SKM-1 (cell line): ENCODE data around the gene CGB1.
"Not testable (repeated sequence)": the region's sequence is repeated elsewhere in the genome, so short reads cannot be mapped to it uniquely, and the experiment has no call there.

Experiments
- DNase-seq: peaks from one replicate; lab custom pipeline; 2025; ENCODE audit not compliant: unreplicated experiment; lab: John Stamatoyannopoulos, UW

The CGB1 gene

DNA sequence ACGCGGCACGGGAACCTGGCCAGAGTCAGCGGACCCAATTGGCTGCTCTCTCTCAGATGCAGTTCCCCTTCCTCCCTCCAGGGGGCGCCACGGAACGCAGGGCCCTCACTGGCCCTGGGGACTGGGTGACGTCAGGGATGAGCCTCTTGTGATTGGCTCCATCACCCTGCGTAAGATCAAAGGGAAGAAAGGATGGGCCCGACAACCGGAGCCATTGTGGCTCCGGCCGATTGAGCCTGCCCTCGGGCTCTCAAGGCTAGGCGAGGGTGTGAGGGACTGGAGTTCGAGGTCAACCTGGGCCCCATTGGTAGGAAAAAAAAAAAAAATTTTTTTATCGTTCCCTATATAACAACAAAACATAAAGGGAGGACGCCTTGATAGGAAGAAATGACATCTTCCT lies at the start of gene CGB1:
Gene CGB1, minus strand, starts transcription at position 81 of the 400 bp plus-strand sequence. CDS start 184 bp downstream, outside the sequence.
- DNase-seq: not testable (repeated sequence)

DNA sequence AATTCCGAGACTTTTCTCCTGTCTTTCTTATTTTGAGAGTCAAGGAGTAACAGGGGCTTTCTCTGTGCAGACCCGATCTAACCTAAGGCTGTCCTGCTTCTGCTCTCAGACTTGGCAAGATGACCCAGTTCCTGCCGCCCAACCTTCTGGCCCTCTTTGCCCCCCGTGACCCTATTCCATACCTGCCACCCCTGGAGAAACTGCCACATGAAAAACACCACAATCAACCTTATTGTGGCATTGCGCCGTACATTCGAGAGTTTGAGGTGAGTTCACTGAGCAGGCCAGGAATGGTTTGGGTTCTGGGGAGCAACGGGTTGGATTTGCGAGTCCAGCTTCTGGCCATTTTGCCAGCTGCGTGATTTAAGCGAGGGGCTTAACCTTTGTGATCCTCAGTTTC lies 49.6 kb upstream of the CGB1 start:
- no peak for DNase-seq

DNA sequence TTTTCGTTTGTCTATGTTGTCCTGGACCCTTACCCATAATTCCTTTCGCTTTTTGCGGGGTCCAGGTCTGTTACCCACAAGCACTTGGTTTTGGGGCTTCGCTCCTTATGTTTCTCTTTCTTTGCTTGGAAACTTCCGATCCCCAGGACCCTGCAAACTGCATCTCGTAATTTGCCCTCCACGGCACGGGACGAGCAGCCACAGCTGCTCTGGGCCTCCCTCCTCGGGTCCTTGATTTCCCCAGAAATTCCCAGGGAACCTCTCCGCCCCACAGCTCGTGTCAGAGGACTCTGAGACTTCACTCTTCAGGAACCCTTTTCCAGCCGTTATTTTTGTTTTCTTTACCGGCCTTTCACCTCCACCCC lies 49.2 kb upstream of the CGB1 start:
- no peak for DNase-seq

DNA sequence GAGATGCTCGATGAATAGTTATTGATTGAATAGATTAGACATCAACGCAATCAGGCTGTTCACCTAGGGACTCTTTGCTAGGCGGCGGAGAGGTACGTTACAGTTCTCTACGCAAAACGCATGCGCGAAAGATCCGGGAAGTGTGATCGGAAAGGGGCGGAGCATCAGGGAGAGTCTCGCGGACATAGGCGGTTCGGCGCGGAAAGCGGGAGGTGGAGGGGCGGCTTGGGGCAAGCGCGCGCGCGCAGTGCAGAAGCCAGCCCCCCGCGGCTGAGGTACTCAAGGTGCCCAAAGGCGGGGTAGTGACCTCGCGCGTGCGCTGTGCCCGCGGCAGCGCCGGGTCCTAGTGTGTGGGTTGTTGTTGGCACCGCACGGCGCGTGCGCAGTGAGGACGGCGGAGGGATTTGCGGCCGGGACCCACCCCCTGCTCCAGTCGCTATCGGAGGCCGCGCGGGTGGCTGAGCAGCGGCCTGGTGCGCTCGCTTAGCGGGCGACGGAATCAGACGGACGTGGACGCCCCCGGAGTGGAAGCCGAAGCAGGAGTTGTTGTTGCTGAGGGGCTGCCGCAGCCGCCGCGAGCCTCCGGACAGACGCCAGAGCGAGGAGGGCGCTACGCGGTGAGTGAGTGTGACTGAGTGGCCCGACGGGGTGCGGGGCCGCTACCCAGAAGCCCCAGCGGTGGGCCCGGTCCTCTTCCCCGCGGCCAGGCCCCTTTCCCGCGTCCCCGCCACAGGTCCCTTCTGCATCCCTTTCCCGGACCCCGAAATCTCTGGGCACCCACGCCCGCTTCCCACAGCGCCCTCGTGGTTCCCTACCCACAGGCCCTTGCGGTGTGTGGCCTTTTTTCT lies 48.5 kb upstream of the CGB1 start, which contains the start of gene SNRNP70:
Gene SNRNP70, plus strand, starts transcription at position 432 of the 848 bp plus-strand sequence. CDS start 964 bp downstream, outside the sequence.
- peak; percentile 59 for DNase-seq

DNA sequence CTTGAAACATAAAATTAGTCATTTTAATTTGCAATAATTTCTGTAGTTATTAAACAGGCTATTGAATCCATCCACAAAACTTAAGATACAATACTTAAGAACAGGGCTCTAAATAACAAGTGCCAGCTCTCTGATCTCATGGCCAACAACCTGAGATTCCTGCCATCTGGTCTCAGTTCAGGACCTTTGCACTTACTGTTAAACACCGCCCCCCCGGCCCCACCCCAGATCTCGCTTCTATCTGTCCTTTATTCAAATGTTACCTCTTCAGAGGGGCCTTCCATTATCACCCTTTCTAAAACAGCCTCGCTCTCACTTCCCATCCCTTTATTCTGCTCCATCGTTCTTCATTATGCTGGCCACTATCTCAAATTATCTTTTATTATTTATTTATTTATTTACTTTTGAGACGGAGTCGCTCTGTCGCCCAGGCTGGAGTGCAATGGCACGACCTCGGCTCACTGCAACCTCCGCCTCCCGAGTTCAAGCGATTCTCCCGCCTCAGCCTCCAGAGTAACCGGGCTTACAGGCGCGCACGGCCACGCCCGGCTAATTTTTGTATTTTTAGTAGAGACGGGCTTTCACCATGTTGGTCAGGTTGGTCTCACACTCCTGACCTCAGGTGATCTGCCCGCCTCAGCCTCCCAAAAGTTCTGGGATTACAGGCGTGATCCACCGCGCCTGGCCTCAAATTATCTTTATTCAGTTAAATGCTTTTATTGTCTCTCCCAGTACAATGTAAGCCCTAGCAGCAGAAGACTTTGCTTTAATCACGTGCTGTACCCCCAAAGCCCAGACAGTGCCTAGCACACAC lies 47.7 kb upstream of the CGB1 start:
- DNase-seq: no peak

DNA sequence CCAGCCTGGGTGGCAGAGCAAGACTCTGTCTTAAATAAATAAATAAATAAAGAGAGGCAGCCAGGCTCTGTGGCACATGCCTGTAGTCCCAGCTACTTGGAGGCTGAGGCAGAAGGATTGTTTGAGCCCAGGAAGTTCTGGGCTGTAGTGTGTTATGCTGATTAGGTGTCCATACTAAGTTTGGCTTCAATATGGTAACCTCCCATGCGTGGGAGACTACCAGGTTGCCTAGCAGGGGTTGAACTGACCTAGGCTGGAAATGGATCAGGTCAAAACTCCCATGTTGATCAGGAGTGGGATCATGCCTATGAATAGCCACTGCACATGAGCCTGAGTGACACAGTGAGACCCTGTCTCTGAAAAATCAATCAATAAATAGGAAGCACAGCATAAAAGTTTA lies 44.6 kb upstream of the CGB1 start:
- no peak for DNase-seq

DNA sequence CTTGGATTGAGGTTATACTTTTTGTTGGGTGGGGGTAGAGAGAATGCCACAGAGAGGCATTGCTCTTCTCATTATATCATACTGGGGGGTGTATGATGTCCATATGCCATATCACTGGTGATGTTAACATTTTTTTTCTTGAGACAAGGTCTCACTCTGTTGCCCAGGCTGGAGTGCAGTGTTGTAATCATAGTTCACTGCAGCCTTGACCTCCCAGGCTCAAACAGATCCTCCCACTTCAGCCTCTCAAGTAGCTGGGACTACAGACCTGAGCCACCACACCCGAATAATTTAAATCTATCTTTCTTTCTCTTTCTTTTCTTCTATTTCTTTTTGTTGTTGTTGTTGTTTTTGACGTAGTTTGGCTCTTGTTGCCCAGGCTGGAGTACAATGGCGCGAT lies 43.7 kb upstream of the CGB1 start:
- no peak for DNase-seq

DNA sequence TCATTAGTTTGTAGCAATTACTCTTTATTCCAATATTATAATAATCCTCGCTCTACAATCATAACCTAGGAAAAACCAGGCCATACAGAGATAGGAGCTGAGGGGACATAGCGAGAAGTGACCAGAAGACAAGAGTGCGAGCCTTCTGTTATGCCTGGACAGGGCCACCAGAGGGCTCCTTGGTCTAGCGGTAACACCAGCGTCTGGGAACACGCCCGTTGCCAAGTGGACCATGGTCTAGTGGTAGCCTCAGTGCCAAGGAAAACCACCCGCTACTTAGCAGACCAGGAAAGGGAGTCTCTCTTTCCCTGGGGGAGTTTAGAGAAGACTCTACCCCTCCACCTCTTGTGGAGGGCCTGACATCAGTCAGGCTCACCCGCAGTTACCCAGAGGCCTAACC lies 38.2 kb upstream of the CGB1 start:
- DNase-seq: not testable (repeated sequence)

DNA sequence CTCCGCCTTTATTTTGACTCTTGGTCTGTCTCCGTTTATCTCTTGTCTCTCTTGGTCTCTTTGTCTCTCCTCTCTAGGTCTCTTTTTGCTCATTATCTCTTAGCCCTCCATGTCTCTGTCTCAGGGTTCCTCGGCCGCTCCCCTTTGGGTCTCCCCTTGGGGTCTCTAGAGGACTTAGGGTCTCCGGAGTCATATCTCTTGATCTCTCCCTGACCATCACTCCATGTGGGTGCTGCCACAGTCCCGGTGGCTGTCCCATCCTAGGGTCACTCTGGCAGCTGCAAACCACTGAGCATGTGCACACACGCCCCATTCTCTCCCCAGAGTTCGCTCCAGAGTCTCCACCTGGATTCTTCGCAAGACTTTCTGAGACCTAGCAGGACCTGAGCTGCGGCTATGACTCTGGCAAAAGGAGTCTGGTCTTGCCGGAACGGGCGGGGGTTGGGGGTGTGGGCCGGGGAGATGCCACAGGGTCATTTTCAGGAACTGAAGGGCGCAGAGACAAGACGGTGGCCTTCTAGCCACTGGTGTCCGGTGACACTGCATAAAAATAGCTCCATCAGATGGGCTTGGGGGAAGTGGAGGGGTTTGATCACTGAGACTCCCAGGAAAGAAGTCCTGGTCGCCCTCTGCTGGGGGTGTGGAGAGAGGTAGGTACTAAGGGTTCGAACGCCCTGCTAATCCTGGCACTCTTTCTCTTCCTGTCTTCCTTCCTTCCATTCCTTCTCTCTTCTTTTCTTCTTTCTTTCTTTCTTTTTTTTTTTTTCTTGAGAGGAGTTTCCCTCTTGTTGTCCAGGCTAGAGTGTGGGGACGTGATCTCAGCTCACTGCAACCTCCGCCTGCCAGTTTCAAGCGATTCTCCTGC lies 37.1 kb upstream of the CGB1 start:
- no peak for DNase-seq

DNA sequence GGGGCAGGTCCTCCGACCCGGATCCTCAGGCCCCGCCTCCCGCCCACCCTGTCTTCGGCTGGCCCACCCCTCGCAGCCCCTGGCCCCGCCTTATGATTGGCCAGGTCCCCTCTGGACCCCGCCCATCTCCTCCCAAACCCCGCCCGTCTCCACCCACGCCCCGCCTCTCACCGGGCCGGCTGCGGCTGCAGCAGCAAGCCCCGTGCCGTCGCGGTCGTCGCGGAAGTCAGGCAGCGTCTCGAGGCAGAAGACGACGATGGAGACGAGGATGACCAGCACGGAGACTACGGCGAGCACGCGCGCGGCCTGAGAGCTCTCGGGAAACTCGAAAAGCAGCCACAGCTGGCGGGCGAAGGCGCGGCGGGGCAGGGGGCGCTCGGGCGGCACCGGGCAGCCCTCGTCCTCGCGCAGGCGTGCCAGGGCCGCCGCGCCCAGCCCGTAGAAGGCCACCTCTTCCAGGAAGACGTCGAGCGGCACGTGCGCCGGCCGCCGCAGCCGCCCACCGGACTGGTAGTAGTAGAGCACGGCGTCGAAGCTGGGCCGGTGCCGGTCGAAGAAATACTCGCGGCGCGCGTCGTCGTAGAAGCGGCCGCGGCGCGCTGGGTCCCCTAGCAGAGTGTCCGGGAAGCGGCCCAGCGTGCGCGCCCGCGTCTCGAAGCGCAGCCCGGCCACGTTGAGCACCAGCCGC lies 35.3 kb upstream of the CGB1 start:
- DNase-seq: no peak

DNA sequence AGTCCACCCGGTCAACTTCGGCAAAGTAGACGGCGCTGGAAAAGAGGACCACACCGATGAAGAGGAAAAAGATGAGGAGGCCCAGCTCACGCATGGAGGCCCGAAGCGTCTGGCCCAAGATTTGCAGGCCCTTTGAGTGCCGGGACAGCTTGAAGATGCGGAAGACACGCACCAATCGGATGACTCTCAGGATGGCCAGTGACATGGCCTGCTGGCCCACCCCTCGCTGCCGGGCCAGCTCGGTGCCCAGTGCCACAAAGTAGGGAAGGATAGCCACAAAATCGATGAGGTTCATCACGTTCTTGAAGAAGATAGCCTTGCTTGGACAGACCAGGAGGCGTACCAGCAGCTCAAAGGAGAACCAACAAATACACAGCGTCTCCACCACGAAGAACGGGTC lies 33.7 kb upstream of the CGB1 start:
- DNase-seq: no peak

DNA sequence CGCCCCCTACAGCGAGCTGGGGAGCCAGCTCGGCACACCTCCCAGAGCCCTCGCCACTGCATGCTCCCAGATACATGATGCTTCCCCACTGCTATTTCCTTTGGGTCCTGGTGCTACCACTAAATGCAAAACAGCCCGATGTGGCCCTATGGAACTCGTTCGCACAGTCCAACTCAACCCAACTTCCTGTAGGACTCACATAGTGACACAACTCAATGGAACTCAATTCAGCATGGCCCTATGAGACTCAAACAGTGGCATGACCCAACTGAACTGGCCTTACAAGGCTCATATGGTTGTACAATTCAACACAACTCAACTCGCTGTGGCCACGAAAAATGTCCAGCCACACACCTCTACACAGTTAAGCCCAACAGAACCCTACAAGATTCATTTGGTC lies 32.3 kb upstream of the CGB1 start:
- no peak for DNase-seq

DNA sequence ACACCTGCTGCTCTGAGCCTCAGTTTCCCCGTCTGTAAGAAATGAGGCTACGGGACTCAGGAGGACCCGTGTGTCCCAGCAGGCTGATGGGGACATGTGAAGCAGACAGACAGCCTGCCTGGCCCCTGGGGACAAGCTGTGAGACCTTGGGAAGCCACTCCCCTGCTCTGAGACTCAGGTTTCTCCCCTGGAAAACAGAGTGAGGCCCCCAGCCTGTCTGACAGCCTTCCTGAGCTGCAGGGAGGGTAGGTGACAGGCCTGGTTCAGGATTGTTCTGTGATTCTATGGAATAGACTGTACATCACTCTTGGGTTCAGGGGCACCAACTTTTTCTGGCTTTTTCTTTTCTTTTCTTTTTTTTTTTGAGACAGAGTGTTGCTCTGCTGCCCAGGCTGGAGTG lies 30.9 kb upstream of the CGB1 start:
- no peak for DNase-seq

DNA sequence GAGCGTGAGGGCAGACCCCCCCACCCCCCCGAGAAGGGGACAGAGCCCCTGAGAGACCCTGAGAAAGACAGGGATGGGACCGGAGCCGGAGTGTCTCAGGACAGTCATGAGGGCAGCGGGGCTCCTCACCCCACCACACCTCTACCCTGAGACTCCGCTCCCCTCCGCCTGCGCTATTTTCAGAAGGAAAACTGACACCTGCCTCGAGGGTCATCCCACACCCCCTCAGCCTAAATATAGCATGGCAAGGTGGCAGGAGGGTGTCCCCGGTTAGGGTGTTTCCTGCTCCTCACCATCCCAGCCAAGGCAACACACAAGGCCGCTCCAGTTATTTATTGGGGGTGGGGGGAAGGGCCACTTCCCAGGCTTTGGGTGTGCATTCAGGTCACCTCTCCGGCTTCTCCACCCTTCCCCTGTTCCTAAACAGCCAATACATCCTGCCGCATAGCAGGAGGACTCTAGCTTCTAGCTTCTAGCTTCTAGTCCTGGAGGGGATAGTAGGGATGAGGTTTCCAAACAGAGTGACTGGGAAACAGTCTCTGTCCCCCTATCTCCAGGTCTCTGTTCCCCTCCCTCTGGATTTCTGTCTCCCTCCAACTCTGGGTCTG lies 29.3 kb upstream of the CGB1 start:
- no peak for DNase-seq

DNA sequence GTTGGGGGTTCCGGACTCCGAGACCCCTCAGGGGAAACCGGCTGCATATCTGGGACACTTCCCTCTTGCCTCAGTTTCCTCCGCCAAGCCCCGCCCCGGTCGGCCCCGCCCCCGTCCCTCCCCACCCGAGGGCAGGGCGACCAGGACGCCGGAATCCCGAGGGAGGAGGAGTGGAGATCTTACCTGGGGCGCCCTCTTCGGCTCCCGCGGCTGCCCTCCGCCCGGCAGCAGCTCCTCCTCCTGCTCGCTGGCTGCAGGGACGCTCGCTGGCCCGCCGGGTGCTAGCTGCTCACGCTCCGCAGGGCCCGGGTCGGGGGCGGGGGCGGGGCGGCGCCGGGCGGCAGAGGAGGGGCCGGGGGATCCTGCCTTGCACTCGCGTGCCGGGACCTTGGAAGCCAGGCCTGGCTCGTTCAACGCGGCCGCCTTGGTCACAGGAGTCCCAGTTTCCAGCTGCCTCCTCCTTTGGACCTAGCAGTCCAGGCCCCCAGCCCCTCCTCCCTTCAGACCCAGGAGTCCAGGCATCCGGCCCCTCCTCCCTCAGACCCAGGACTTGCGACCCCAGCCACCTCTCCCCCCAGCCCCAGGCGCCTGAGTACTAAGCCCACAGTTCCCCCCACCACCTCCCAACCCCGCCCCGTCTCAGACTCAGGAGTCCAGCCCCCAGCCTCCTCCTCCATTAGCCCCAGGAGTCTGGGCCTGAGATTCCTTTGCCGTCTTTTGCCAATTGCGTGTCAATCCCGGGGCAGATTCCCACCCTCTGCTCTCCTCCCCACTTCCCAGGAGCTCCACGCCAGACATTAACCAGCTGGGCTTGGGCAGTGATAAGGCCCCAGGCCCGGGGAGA lies 28.3 kb upstream of the CGB1 start, which contains the start of gene NTF4:
Gene NTF4, minus strand, starts transcription at position 51 of the 844 bp plus-strand sequence. CDS start 2,821 bp downstream, outside the sequence.
- DNase-seq: no peak

DNA sequence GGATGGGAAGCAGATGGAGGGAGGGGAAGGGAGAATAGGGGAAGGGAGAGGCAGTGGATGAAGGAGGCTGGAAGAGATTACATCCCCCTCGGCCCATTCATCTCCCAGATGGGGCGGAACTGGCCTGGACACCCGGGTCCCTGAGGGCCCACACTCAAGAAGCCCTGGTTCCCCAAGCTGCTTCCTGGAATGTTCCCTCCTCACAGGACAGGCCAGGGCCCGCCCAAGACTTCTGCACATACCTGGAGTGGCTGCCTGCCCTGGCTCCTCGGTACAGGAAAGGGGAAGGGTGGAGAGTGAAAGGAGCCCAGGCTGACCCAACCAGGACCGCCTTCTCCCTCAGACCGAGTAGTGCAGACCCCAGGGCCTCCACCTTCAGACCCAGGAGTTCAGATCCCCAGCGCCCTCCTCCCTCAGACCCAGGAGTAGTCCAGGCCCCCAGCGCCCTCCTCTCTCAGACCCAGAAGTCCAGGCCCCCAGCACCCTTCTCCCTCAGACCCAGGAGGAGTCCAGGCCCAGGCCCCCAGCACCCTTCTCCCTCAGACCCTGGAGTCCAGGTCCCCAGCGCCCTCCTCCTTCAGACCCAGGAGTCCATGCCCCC lies 27.4 kb upstream of the CGB1 start:
- no peak for DNase-seq

DNA sequence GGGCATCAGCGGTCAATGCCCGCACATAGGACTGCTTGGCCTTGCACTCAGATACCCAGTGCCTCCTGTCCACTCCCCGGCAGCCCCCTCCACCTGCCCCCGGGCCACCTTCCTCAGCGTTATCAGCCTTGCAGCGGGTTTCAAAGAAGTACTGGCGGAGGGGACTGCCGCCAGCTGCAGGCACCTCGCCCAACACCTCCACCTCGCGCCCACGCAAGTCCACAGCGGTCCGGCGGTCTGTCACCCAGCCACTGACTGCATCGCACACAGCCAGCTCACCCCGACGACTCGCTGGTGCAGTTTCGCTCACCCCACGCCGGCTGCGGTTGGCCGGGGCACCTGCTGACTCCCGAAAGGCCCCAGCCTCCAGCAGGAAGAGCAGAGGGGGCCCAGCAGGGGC lies 24.8 kb upstream of the CGB1 start:
- DNase-seq: no peak

DNA sequence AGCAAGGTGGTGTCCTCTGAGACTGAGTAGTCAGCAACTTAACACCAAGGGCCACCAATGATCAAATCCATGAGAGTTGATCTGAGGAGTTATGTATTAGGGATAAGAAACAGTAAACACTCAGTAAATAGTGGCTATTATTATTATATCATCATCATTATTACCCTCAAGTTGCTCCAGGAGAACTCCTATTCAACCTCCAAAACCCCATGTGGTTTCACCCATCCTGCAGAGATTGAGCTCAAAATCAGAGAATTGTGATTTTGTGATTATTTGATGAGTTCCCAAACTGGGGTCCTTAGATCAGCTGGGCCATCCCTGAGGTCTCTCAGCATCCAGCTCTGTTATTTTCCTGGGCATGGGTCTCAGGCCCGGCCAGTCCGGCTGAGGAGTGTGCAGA lies 24.3 kb upstream of the CGB1 start:
- no peak for DNase-seq

DNA sequence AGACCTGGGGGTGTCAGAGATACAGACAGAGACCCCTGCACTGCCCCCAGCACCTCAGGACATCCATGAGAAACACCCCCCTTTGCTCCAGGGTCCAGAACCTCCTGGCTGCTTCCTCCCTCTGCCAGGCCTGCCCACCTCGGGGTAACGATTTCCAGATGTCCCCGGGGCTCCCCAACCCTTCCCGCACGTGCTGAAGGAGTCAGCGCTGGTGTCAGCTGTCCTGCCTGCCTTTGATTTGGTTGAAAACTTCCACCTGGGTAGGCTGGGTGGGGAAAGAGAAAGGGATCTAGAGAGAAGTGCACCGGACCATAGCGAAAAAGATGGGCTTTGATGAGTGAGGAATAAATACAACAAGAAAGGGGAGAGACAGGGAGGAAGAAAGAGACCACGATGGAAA lies 22.4 kb upstream of the CGB1 start:
- no peak for DNase-seq
